PC-3 (cell line): ENCODE data around the gene NTM.

Source experiments
- CTCF ChIP-seq: fragments of 300-600 bp; sonication (generic); conservative IDR thresholded peaks from 2 replicates; pipeline ENCODE4 v1.5.1; 2017; ENCODE audit warnings: antibody characterized with exemption, low read depth, mild to moderate bottlenecking, low read length
- EZH2phosphoT487 ChIP-seq: fragments of 300-600 bp; sonication (generic); IDR thresholded peaks from 2 replicates; pipeline ENCODE4 v1.6.1; 2018; ENCODE audit warnings: mild to moderate bottlenecking, antibody characterized with exemption, low read length, borderline replicate concordance

- no peak for TF ChIP-seq CTCF
- no peak for TF ChIP-seq EZH2phosphoT487
Measured at GRCh38 chr11:131910523-131911387, 540.3 kb downstream of the NTM start.
